H54 (cell line): Measurements from ENCODE around the gene JMJD6.
A peak's percentile ranks its signal among the peaks of the same experiment; 100 is the strongest.
"Not testable (repeated sequence)": the region's sequence is repeated elsewhere in the genome, so short reads cannot be mapped to it uniquely, and the experiment has no call there.

Experiments
- DNase-seq: peaks from one replicate; pipeline ENCODE4 v3.0.0; 2011; ENCODE audit warnings: low spot score, mixed read lengths; ENCODE audit not compliant: insufficient read length
- FAIRE-seq: peaks from 3 replicates; lab custom pipeline; 2011; peaks lifted over from hg19 to GRCh38; lab: Jason Lieb, UNC
- POLR2A ChIP-seq: IDR thresholded peaks from 2 replicates; pipeline ENCODE4 v1.6.1; 2011; ENCODE audit warnings: low read depth, mild to moderate bottlenecking, low read length

The JMJD6 gene

GRCh38 chr17:76714822-76715495, 11.4 kb downstream of the JMJD6 start:
- no peak for TF ChIP-seq POLR2A
- no peak for DNase-seq

GRCh38 chr17:76714336-76714735, 12.1 kb downstream of the JMJD6 start:
- FAIRE-seq (no peak), DNase-seq (no peak)
- no peak for TF ChIP-seq POLR2A

More at GRCh38 chr17:76714822-76715495, 11.4 kb downstream of the JMJD6 start:
- FAIRE-seq: no peak

- DNase-seq (no peak), FAIRE-seq (no peak)
- no peak for TF ChIP-seq POLR2A
Measured at GRCh38 chr17:76713765-76714164, 12.6 kb downstream of the JMJD6 start.

DNA sequence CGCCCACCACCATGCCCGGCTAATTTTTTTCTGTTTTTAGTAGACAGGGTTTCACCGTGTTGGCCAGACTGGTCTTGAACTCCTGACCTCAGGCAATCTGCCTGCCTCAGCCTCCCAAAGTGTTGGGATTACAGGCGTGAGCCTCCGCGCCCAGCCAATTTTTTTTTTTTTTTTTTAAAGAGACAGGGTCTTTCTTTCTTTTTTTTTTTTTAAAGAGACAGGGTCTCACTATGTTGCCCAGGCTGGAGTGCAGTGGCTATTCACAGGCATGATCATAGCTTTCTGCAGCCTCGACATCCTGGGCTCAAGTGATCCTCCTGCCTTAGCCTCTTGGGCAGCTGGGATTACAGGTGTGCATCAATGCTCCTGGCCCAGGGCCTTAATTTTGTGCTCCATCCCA, 14.1 kb downstream of the JMJD6 start:
- FAIRE-seq, DNase-seq: not testable (repeated sequence)

GRCh38 chr17:76710863-76711611, 15.4 kb downstream of the JMJD6 start, which contains the start of gene MXRA7:
Gene MXRA7 (minus strand): TSS chr17:76710965. CDS start chr17:76710946, 19 bp downstream.
- FAIRE-seq: no peak
- TF ChIP-seq POLR2A: peak; percentile 81

GRCh38 chr17:76709951-76710862, 16.2 kb downstream of the JMJD6 start:
- not testable (repeated sequence) for FAIRE-seq, DNase-seq

More at GRCh38 chr17:76710863-76711611, 15.4 kb downstream of the JMJD6 start, which contains the start of gene MXRA7:
- peak; percentile 86 for DNase-seq

- peak; percentile 94 for DNase-seq
Measured at GRCh38 chr17:76709077-76709950, 17.1 kb downstream of the JMJD6 start.

DNA sequence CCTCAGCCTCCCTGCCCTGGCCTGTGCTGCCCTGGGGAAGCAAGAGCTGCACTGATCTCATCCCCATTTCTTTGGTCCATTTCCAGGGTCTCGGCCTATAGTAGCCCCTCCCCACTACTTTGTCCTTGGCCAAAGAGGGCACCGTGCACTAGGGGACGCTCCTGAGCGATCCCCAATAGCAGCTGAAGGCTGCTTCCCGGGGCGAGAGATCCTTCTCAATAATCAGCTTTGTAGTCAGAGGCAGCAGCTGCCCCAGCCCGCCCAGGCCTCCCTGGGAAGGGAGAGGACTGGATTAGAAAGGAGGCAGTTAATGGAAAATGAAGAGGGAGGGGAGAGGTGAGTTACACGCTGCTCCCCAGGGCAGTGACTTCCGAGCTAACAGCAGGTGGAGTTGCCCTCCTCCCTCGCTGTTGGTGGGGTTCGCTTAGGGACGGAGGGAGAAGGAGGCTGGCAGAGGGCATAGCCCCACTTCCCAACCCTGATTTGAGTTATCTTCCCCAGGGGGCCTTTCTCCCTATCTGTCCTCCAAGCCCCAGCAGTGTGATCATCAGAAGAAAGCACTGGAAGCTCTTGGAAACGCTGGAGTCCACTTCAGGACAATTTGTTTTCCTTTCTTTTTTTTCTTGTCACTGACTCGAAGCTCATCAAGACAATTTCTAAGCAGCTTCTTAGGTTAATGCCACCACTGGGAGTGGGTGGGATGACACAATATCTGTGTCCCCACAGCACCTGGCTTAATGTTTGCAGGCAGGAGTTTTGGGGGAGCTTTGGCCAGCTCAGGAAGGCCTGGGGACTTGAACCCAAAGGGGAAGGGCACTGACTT, 18.2 kb downstream of the JMJD6 start:
- TF ChIP-seq POLR2A: no peak
- FAIRE-seq (no peak), DNase-seq (no peak)

More at GRCh38 chr17:76709077-76709950, 17.1 kb downstream of the JMJD6 start:
- TF ChIP-seq POLR2A: peak; percentile 84
- no peak for FAIRE-seq

- FAIRE-seq (no peak), DNase-seq (no peak)
- no peak for TF ChIP-seq POLR2A
Measured at GRCh38 chr17:76706817-76707216, 19.6 kb downstream of the JMJD6 start.

- no peak for FAIRE-seq
- DNase-seq: no peak
- no peak for TF ChIP-seq POLR2A
Measured at GRCh38 chr17:76704805-76705204, 21.6 kb downstream of the JMJD6 start.

GRCh38 chr17:76702941-76703637, 23.3 kb downstream of the JMJD6 start:
- no peak for FAIRE-seq
- DNase-seq: no peak
- no peak for TF ChIP-seq POLR2A
